Subcutaneous adipose tissue (tissue), 4 donors: ENCODE measurements around the gene SULT2B1. TPM values are rescaled to one million over a fixed set of nuclear protein-coding genes. Genes with fewer than 3 reads are reported as not detected.

ENCODE experiments used
- CTCF ChIP-seq: fragments of 450-650 bp; IDR thresholded peaks from one replicate; pipeline ENCODE4 v1.5.1; 2016; ENCODE audit warnings: low read depth, mild to moderate bottlenecking, control low read depth, antibody characterized with exemption, moderate library complexity
- total RNA-seq, 4 donors: library from RNA; depleted of rRNA; stranded (reverse); fragments of >200 nt; gene quantifications; one replicate each; pipeline ENCODE4 v1.1.0, GENCODE V29; 2016

The SULT2B1 gene
- not detected for total RNA-seq

GRCh38 chr19:48551437-48552302 lies at the start of gene SULT2B1:
Gene SULT2B1 (plus strand): TSS chr19:48552172. CDS start chr19:48552253, 81 bp downstream.
- no peak for TF ChIP-seq CTCF

GRCh38 chr19:48502350-48503018 lies 49.5 kb upstream of the SULT2B1 start:
- no peak for TF ChIP-seq CTCF

- TF ChIP-seq CTCF = no peak
Observed at GRCh38 chr19:48506138-48506733, 45.7 kb upstream of the SULT2B1 start.

GRCh38 chr19:48507911-48508439 lies 44.0 kb upstream of the SULT2B1 start:
- no peak for TF ChIP-seq CTCF

- TF ChIP-seq CTCF = no peak
Observed at GRCh38 chr19:48508729-48509411, 43.1 kb upstream of the SULT2B1 start.

- no peak for TF ChIP-seq CTCF
Observed at GRCh38 chr19:48509467-48510194, 42.3 kb upstream of the SULT2B1 start.
